RWPE1 (cell line): ENCODE results near the gene SH3RF3.

Experiments used
- CTCF ChIA-PET: fragments of 350-600 bp; sonication (Branson Sonifier 250); formaldehyde crosslinking; extraction: SDS; loops from one replicate; lab custom pipeline; 2021; lab: Yijun Ruan, JAX
- POLR2A ChIA-PET: fragments of 400-600 bp; formaldehyde crosslinking; extraction: SDS; loops from one replicate; lab custom pipeline; 2020; ENCODE audit warnings: antibody characterized with exemption; ENCODE audit not compliant: low non-redundant PET; lab: Yijun Ruan, JAX
- DNase-seq: peaks from one replicate; pipeline ENCODE4 v3.0.0; 2012; ENCODE audit warnings: low spot score
- H3K27ac ChIP-seq: fragments of 450-650 bp; 2 replicates; pipeline ENCODE4 v1.5.1; 2017
- TF ChIP-seq, protein P1 (sequence below): fragments of 450-650 bp; conservative IDR thresholded peaks from 2 replicates; pipeline ENCODE4 v1.5.1; 2017; ENCODE audit warnings: low read depth, mild to moderate bottlenecking

The SH3RF3 gene

DNA sequence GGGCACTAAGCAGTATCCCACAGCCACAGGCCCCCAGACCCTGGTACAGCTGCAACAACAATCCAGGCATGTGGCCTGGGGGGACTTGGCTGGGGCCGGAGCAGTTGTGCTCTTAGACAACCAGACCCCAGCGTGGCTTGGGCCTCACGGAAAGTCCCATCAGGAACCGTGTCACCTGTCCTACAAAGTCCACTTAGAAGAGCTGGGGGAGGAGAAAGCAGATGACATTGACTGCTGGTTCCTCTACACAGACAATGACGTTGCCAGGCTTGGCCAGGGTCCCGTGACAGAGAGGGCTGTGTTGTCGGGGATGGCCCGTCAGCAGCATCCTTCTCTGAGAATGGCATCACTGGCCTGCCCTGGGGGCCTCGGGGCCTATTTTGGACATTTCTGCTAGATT, 360.3 kb downstream of the SH3RF3 start:
- TF ChIP-seq, protein P1, sequence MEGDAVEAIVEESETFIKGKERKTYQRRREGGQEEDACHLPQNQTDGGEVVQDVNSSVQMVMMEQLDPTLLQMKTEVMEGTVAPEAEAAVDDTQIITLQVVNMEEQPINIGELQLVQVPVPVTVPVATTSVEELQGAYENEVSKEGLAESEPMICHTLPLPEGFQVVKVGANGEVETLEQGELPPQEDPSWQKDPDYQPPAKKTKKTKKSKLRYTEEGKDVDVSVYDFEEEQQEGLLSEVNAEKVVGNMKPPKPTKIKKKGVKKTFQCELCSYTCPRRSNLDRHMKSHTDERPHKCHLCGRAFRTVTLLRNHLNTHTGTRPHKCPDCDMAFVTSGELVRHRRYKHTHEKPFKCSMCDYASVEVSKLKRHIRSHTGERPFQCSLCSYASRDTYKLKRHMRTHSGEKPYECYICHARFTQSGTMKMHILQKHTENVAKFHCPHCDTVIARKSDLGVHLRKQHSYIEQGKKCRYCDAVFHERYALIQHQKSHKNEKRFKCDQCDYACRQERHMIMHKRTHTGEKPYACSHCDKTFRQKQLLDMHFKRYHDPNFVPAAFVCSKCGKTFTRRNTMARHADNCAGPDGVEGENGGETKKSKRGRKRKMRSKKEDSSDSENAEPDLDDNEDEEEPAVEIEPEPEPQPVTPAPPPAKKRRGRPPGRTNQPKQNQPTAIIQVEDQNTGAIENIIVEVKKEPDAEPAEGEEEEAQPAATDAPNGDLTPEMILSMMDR: no peak
- H3K27ac ChIP-seq: no peak overlapping the region
- ChIA-PET CTCF (interaction anchor here (0.6 kb wide), 1 partner anchor 440 kb away, joined by 3 read pairs; no protein-coding TSS in a partner anchor), POLR2A (no interaction called here)
- DNase-seq: no peak

DNA sequence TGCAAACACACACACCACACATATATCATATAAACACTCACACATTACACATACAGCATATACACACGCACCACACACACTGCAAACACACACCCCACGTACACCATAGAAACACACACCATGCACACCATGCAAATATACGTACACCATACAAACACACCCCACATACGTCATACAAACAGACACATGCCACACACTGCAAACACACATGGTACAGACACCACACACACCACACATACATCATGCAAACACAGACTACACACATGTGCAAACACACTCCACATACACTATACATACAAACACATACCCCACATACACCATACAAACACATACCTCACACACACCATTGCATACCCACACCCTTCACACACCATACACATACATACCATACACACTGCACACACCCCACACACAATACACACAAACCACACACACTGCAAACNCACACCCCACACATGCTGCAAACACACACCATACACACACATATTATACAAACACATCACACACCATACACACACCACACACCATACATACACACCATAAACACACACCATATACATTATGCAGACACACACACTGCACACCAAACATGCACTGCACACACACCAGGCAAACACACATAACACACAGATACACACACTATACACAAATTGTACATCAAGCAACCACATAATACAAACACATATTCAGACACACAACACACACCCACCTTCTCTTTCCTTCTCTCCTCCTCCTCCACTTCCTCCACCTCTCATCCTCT, 364.4 kb downstream of the SH3RF3 start:
- ChIA-PET CTCF (interaction anchor here (1.6 kb wide), 1 partner anchor 16 kb away, joined by 4 read pairs; no protein-coding TSS in a partner anchor), POLR2A (no interaction called here)
- TF ChIP-seq, protein P1: no peak
- no peak for DNase-seq
- H3K27ac ChIP-seq: no peak overlapping the region

DNA sequence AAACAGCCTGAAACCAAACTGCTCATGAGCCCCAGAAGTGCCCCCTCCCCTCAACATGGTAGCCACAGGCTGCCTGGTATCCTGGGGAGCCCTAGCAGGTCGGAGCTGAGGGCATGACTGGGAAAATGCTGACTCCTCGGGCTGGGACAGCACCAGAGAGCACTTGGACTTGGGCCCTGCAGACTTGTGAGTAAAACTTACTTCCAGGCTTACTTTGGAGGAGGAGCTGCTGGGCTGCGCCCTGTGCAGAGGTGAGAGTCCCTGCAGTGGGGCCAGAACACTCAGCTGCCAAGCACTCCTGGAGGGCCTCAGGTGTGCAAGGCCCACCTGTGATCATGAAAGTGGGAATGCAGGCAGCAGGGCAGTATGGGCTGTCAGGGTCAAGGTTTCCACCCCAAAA, 365.3 kb downstream of the SH3RF3 start:
- H3K27ac ChIP-seq: 0 out of 2 replicates have a peak overlapping the region, but pooled peaks have one; percentile 23
- no peak for DNase-seq
- CTCF ChIA-PET: interaction anchor here (0.7 kb wide), 1 partner anchor 8 kb away, joined by 4 read pairs; no protein-coding TSS in a partner anchor
- TF ChIP-seq, protein P1: no peak
- POLR2A ChIA-PET: no interaction called here

DNA sequence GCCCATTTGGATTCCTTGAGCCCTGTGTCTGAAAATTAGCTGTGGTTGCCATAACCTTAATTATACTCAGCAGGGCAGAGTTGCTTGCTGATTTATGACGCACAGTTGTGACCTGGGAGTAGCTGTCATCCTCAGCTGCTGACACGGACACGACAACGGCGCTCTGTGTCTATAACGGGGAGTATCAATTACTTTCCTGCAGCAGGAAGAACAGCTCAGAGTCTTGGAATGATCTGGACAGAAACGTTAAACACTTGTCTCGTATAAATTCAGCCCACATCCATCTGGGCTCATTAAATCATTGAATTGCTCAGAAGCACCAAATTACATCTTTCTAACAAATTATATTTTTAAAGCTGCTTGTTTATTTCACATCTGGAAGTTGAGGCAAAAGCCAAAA, 368.5 kb downstream of the SH3RF3 start:
- no peak overlapping the region for H3K27ac ChIP-seq
- DNase-seq: no peak
- TF ChIP-seq, protein P1: no peak
- CTCF ChIA-PET: interaction anchor here (0.9 to 1.0 kb wide), 2 partner anchors 9 to 13 kb away, joined by 3 read pairs; no protein-coding TSS in a partner anchor
- POLR2A ChIA-PET: no interaction called here

DNA sequence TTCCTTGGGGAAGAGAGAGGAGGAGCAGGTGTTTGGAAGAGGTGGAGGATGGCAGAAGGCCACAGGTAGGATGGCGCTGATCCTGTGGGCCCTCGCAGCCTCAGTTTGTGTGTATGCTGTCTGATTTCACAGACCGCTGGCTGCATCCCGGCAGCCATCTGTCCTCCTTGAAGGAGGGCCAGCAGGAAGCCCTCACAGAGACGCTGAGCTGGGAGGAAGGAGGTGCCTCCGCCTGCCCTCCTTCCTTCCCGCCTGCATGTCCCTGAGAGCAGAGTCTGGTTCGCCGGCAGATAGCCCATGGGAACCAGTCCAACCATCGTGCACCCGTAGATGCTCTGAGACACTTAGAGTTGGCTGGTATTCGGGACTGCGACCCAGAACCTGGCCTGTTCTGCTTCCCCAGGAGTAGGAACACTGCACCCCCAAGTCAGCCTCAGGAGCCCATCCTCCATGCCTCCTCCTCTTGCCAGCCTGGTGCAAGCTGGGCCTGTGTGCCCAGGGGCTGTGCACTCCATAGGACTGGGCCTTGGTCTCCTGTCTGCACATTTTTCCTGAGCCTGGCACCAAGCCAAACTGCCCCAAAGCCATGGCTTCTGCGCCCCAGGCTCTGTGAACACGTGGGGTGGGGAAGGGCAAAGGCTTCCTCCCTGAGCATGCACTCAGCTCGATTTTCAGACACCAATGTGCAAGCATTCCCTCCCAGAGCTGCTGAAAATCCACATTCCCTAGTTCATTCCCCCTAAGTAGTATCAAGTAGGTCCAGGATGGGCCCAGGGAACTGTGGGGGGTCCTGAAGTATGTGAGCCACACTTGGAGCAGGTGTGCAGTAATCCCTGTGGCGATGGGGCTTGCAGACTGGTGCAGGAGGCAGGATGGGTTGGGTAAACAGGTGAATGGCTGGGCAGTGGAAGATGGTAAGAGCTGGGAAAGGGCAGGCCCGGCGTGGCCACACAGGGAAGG, 369.2 kb downstream of the SH3RF3 start:
- CTCF ChIA-PET: interaction anchor here (0.7 to 1.0 kb wide), 3 partner anchors 8 to 12 kb away, joined by 3 to 8 read pairs (median 3); no protein-coding TSS in a partner anchor
- POLR2A ChIA-PET: no interaction called here
- TF ChIP-seq, protein P1: no peak
- no peak for DNase-seq
- H3K27ac ChIP-seq: no peak overlapping the region

DNA sequence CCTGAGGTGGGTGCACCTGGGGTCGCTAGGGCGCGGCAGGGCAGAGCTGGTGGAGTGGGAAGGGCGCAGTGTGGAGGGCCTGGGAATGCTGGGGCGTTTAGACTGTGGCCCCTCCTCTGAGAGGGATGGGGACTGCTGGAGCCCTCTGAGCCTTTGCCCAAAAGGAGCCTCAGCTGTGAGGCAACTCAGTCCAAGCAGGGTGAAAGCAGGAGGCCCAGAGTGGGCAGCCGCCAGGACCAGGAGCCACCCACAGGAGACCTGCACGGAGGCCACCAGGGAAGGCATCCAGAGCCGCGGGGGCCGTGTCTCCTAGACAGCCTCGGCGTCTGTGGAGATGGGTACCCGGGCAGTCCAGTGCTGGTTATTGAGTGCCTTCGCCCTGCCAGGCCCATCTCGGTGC, 369.9 kb downstream of the SH3RF3 start:
- POLR2A ChIA-PET: no interaction called here

More for the DNA sequence above, 369.9 kb downstream of the SH3RF3 start:
- no peak overlapping the region for H3K27ac ChIP-seq
- DNase-seq: no peak
- CTCF ChIA-PET: no interaction called here
- TF ChIP-seq, protein P1: no peak
